HUES64 (cell line): ENCODE results near the gene MAMSTR. TPM values are rescaled to one million over a fixed set of nuclear protein-coding genes. Genes with fewer than 3 reads are reported as not detected.
A peak's percentile ranks its signal among the peaks of the same experiment; 100 is the strongest.
"Not testable (repeated sequence)": the region's sequence is repeated elsewhere in the genome, so short reads cannot be mapped to it uniquely, and the experiment has no call there.

Experiments used
- H3K27ac ChIP-seq: 2 replicates; pipeline ENCODE4 v1.7.0; 2013; ENCODE audit warnings: low read depth, low read length, inconsistent platforms
- H3K27me3 ChIP-seq: 2 replicates; pipeline ENCODE4 v1.6.1; 2013; ENCODE audit warnings: mild to moderate bottlenecking, low read length; ENCODE audit not compliant: insufficient read depth
- H3K36me3 ChIP-seq: 2 replicates; pipeline ENCODE4 v1.6.1; 2013; ENCODE audit warnings: mild to moderate bottlenecking, low read length; ENCODE audit not compliant: insufficient read depth
- H3K4me1 ChIP-seq: 2 replicates; pipeline ENCODE4 v1.6.1; 2013; ENCODE audit warnings: mild to moderate bottlenecking, low read length, moderate library complexity; ENCODE audit not compliant: insufficient read depth
- H3K4me3 ChIP-seq: 2 replicates; pipeline ENCODE4 v1.5.1; 2013; ENCODE audit warnings: mild to moderate bottlenecking, low read length, moderate library complexity
- H3K9ac ChIP-seq: 2 replicates; pipeline ENCODE4 v1.6.1; 2013; ENCODE audit warnings: mild to moderate bottlenecking, low read depth, low read length
- H3K9me3 ChIP-seq: 2 replicates; pipeline ENCODE4 v1.6.1; 2013; ENCODE audit warnings: low read depth, low read length; ENCODE audit not compliant: insufficient read depth
- WGBS: fragments of 150-250, 120-280 bp; methylation state at CpG from one replicate; pipeline ENCODE4 v1.1.7; 2013; ENCODE audit warnings: missing lambda C conversion rate; 5-methylcytosine and 5-hydroxymethylcytosine counted together
- polyA plus RNA-seq, 2 experiments: library from polyadenylated mRNA; stranded (reverse); fragments of 50-300 nt; gene quantifications; one replicate each; pipeline ENCODE4 v1.2.3, GENCODE V29; 2013

The MAMSTR gene
- 1.4 TPM for polyA plus RNA-seq (2013, experiment 1 of 2)
- polyA plus RNA-seq (2013, experiment 2 of 2), result 1.5 TPM

- H3K4me1 ChIP-seq, result peaks cover 26% of the 10 kb centered on the region
- H3K36me3 ChIP-seq, result no peaks in the 10 kb centered on the region
- no peak within 1 kb of the TSS for H3K27ac ChIP-seq
- H3K9ac ChIP-seq, result no peak within 1 kb of the TSS
- no peaks in the 10 kb centered on the region for H3K9me3 ChIP-seq
- 81% methylated on average over 33 of the region's 33 CpGs for WGBS
- no peaks in the 10 kb centered on the region for H3K27me3 ChIP-seq
- H3K4me3 ChIP-seq, result peak within 1 kb of the TSS; percentile 82
These were observed at the start of gene MAMSTR for GRCh38 chr19:48719263-48720171. Gene MAMSTR (minus strand): TSS chr19:48719725. CDS start chr19:48719031, 694 bp downstream.

GRCh38 chr19:48768994-48769713 is 49.6 kb upstream of the MAMSTR start:
- Histone ChIP-seq H3K4me3 (no peak overlapping the region), H3K9ac (no peak overlapping the region), H3K4me1 (no peaks in the 10 kb centered on the region), H3K36me3 (no peaks in the 10 kb centered on the region), H3K27me3 (no peaks in the 10 kb centered on the region), H3K9me3 (no peaks in the 10 kb centered on the region), H3K27ac (no peak overlapping the region)
- WGBS, result 95% methylated on average over 11 of the region's 11 CpGs

- H3K36me3 ChIP-seq, H3K4me1 ChIP-seq, H3K4me3 ChIP-seq, H3K9ac ChIP-seq, H3K27ac ChIP-seq, H3K27me3 ChIP-seq, H3K9me3 ChIP-seq: not testable (repeated sequence)
- 47% methylated on average over 4 of the region's 6 CpGs for WGBS
These were observed 48.7 kb upstream of the MAMSTR start for GRCh38 chr19:48768171-48768753.

- not testable (repeated sequence) for H3K36me3 ChIP-seq, H3K9ac ChIP-seq, H3K4me3 ChIP-seq, H3K27ac ChIP-seq, H3K9me3 ChIP-seq, H3K4me1 ChIP-seq, H3K27me3 ChIP-seq
- WGBS, result 60% methylated on average over 3 of the region's 5 CpGs
These were observed 46.3 kb upstream of the MAMSTR start for GRCh38 chr19:48765816-48766215.

- H3K27me3 ChIP-seq, result no peaks in the 10 kb centered on the region
- WGBS, result 88% methylated on average over 16 of the region's 16 CpGs
These were observed 41.1 kb upstream of the MAMSTR start for GRCh38 chr19:48760504-48761205.

GRCh38 chr19:48757741-48758144 is 38.2 kb upstream of the MAMSTR start:
- Histone ChIP-seq H3K27ac (no peak overlapping the region), H3K9ac (no peak overlapping the region), H3K4me1 (peaks cover 7% of the 10 kb centered on the region; the same call in 1 of the 2 replicates), H3K36me3 (no peaks in the 10 kb centered on the region), H3K9me3 (no peaks in the 10 kb centered on the region), H3K4me3 (no peak overlapping the region), H3K27me3 (peaks cover 6% of the 10 kb centered on the region; the same call in 1 of the 2 replicates)
- 94% methylated on average over 14 of the region's 14 CpGs for WGBS

More at GRCh38 chr19:48760504-48761205, 41.1 kb upstream of the MAMSTR start:
- Histone ChIP-seq H3K36me3 (no peaks in the 10 kb centered on the region), H3K9ac (no peak overlapping the region), H3K4me3 (no peak overlapping the region), H3K9me3 (no peaks in the 10 kb centered on the region), H3K4me1 (0 out of 2 replicates have a peak, but pooled peaks cover 4% of the 10 kb centered on the region), H3K27ac (no peak overlapping the region)

- peaks cover 7% of the 10 kb centered on the region; the same call in 1 of the 2 replicates for H3K4me1 ChIP-seq
- H3K36me3 ChIP-seq, result no peaks in the 10 kb centered on the region
- H3K4me3 ChIP-seq, result no peak overlapping the region
- H3K27ac ChIP-seq, result no peak overlapping the region
- WGBS, result 90% methylated on average over 12 of the region's 12 CpGs
- H3K9me3 ChIP-seq, result no peaks in the 10 kb centered on the region
- no peak overlapping the region for H3K9ac ChIP-seq
- H3K27me3 ChIP-seq, result peaks cover 6% of the 10 kb centered on the region; the same call in 1 of the 2 replicates
These were observed 37.7 kb upstream of the MAMSTR start for GRCh38 chr19:48757089-48757675.

GRCh38 chr19:48756686-48757085 is 37.2 kb upstream of the MAMSTR start:
- Histone ChIP-seq H3K27ac (no peak overlapping the region), H3K9me3 (no peaks in the 10 kb centered on the region), H3K36me3 (no peaks in the 10 kb centered on the region), H3K9ac (no peak overlapping the region), H3K4me3 (no peak overlapping the region), H3K27me3 (peaks cover 6% of the 10 kb centered on the region; the same call in 1 of the 2 replicates), H3K4me1 (peaks cover 7% of the 10 kb centered on the region; the same call in 1 of the 2 replicates)
- WGBS, result 88% methylated on average over 9 of the region's 9 CpGs

- Histone ChIP-seq H3K27ac (no peak overlapping the region), H3K4me1 (peaks cover 7% of the 10 kb centered on the region; the same call in 1 of the 2 replicates), H3K9ac (no peak overlapping the region), H3K36me3 (no peaks in the 10 kb centered on the region), H3K9me3 (no peaks in the 10 kb centered on the region), H3K4me3 (no peak overlapping the region), H3K27me3 (peaks cover 6% of the 10 kb centered on the region; the same call in 1 of the 2 replicates)
- WGBS, result 93% methylated on average over 11 of the region's 11 CpGs
These were observed 36.7 kb upstream of the MAMSTR start for GRCh38 chr19:48756212-48756611.

- 90% methylated on average over 5 of the region's 5 CpGs for WGBS
- no peaks in the 10 kb centered on the region for H3K9me3 ChIP-seq
- H3K27ac ChIP-seq, result no peak overlapping the region
- H3K4me1 ChIP-seq, result peaks cover 7% of the 10 kb centered on the region; the same call in 1 of the 2 replicates
- H3K27me3 ChIP-seq, result peaks cover 6% of the 10 kb centered on the region; the same call in 1 of the 2 replicates
- H3K4me3 ChIP-seq, result no peak overlapping the region
- no peak overlapping the region for H3K9ac ChIP-seq
- H3K36me3 ChIP-seq, result peaks cover 1% of the 10 kb centered on the region; the same call in 1 of the 2 replicates
These were observed 36.3 kb upstream of the MAMSTR start for GRCh38 chr19:48755787-48756186.
